HEK293 (cell line): Measurements from ENCODE around the gene MDFIC2.

Experiments
- CTCF ChIA-PET: fragments of 350-600 bp; formaldehyde crosslinking; extraction: SDS; loops from one replicate; lab custom pipeline; 2021; ENCODE audit warnings: antibody characterized with exemption; lab: Yijun Ruan, JAX
- POLR2A ChIA-PET: fragments of 300-600 bp; formaldehyde crosslinking; extraction: SDS; loops from one replicate; lab custom pipeline; 2020; ENCODE audit warnings: antibody characterized with exemption, inconsistent platforms; lab: Yijun Ruan, JAX
- H3K27ac ChIP-seq: fragments of 200-500 bp; sonication (Bioruptor generic); 2 replicates; pipeline ENCODE4 v1.5.1; 2014; ENCODE audit warnings: low read depth, low read length, control low read depth, inconsistent platforms; ENCODE audit errors: extremely low read depth
- H3K36me3 ChIP-seq, 2 experiments: fragments of 200-500 bp in 1 of 2; sonication (Bioruptor generic) in 1 of 2; 1 replicate in 1 of 2; 2 replicates in 1 of 2; pipeline ENCODE4 v1.5.1; 2014 to 2017; ENCODE audit warnings: inconsistent platforms in 2 of 2, low read length in 2 of 2; ENCODE audit not compliant: control insufficient read depth in 2 of 2, insufficient read depth in 1 of 2
- H3K4me1 ChIP-seq: fragments of 200-500 bp; sonication (Bioruptor generic); 2 replicates; pipeline ENCODE4 v1.5.1; 2014; ENCODE audit warnings: mild to moderate bottlenecking, low read length, inconsistent platforms; ENCODE audit not compliant: control insufficient read depth, insufficient read depth
- H3K4me3 ChIP-seq: 2 replicates; pipeline ENCODE4 v1.5.1; 2011; ENCODE audit warnings: low read depth, mild to moderate bottlenecking, control low read depth, low read length, moderate library complexity
- H3K9me3 ChIP-seq: fragments of 200-500 bp; sonication (Bioruptor generic); 2 replicates; pipeline ENCODE4 v1.5.1; 2014; ENCODE audit warnings: low read depth, low read length, inconsistent platforms; ENCODE audit not compliant: control insufficient read depth, insufficient read depth
- GLI4 ChIP-seq: fragments of 450-650 bp; formaldehyde crosslinking; IDR thresholded peaks from 2 replicates; pipeline ENCODE4 v1.5.1; 2016; ENCODE audit warnings: missing biosample characterization, missing genetic modification characterization
- HOXC10 ChIP-seq: sonication (generic); formaldehyde crosslinking; IDR thresholded peaks from 2 replicates; pipeline ENCODE4 v1.8.1; 2023; ENCODE audit warnings: mild to moderate bottlenecking, missing genetic modification reagents
- KLF17 ChIP-seq: fragments of 450-650 bp; formaldehyde crosslinking; IDR thresholded peaks from 2 replicates; pipeline ENCODE4 v1.5.1; 2016; ENCODE audit warnings: missing biosample characterization, missing genetic modification characterization
- KLF9 ChIP-seq: fragments of 450-650 bp; formaldehyde crosslinking; IDR thresholded peaks from 2 replicates; pipeline ENCODE4 v1.5.1; 2016; ENCODE audit warnings: missing biosample characterization, missing genetic modification characterization, low read depth
- SALL2 ChIP-seq: fragments of 450-650 bp; formaldehyde crosslinking; IDR thresholded peaks from 2 replicates; pipeline ENCODE4 v1.5.0; 2017; ENCODE audit warnings: missing biosample characterization, mild to moderate bottlenecking, missing genetic modification characterization, borderline replicate concordance
- SCRT1 ChIP-seq: fragments of 450-650 bp; formaldehyde crosslinking; IDR thresholded peaks from 2 replicates; pipeline ENCODE4 v1.5.1; 2016; ENCODE audit warnings: missing biosample characterization, missing genetic modification characterization, borderline replicate concordance
- SETDB1 ChIP-seq: IDR thresholded peaks from one replicate; pipeline ENCODE4 v1.6.1; 2017; ENCODE audit warnings: mild to moderate bottlenecking, low read length, moderate library complexity, mixed read lengths; ENCODE audit not compliant: insufficient read length
- TCF7L2 ChIP-seq: IDR thresholded peaks from 2 replicates; pipeline ENCODE4 v1.6.1; 2011; ENCODE audit warnings: low read depth, mild to moderate bottlenecking, inconsistent platforms, low read length, moderate library complexity, borderline replicate concordance
- TRIM28 ChIP-seq: IDR thresholded peaks from 2 replicates; pipeline ENCODE4 v1.6.1; 2011; ENCODE audit warnings: low read length, control low read depth, borderline replicate concordance
- ZBTB17 ChIP-seq: fragments of 450-650 bp; formaldehyde crosslinking; IDR thresholded peaks from 2 replicates; pipeline ENCODE4 v1.5.1; 2016; ENCODE audit warnings: missing biosample characterization, missing genetic modification characterization
- ZEB2 ChIP-seq: fragments of 450-650 bp; formaldehyde crosslinking; IDR thresholded peaks from 2 replicates; pipeline ENCODE4 v1.5.1; 2016; ENCODE audit warnings: missing biosample characterization, missing genetic modification characterization
- ZIC2 ChIP-seq: fragments of 450-650 bp; formaldehyde crosslinking; IDR thresholded peaks from 2 replicates; pipeline ENCODE4 v1.5.1; 2016; ENCODE audit warnings: missing biosample characterization, missing genetic modification characterization
- ZNF114 ChIP-seq: fragments of 450-650 bp; formaldehyde crosslinking; IDR thresholded peaks from 2 replicates; pipeline ENCODE4 v1.5.0; 2017; ENCODE audit warnings: missing biosample characterization, missing genetic modification characterization
- ZNF138 ChIP-seq: fragments of 450-650 bp; formaldehyde crosslinking; IDR thresholded peaks from 2 replicates; pipeline ENCODE4 v1.5.1; 2016; ENCODE audit warnings: missing biosample characterization, missing genetic modification characterization, borderline replicate concordance
- ZNF169 ChIP-seq: fragments of 450-650 bp; formaldehyde crosslinking; IDR thresholded peaks from 2 replicates; pipeline ENCODE4 v1.5.1; 2016; ENCODE audit warnings: missing biosample characterization, missing genetic modification characterization
- ZNF19 ChIP-seq: fragments of 450-650 bp; formaldehyde crosslinking; IDR thresholded peaks from 2 replicates; pipeline ENCODE4; 2016; ENCODE audit warnings: missing biosample characterization, missing genetic modification characterization, low read depth
- ZNF311 ChIP-seq: fragments of 450-650 bp; formaldehyde crosslinking; IDR thresholded peaks from 2 replicates; pipeline ENCODE4 v1.5.1; 2017; ENCODE audit warnings: missing biosample characterization, missing genetic modification characterization, borderline replicate concordance
- ZNF341 ChIP-seq: fragments of 450-650 bp; formaldehyde crosslinking; IDR thresholded peaks from 2 replicates; pipeline ENCODE4; 2016; ENCODE audit warnings: low read depth, missing biosample characterization, missing genetic modification characterization
- ZNF354C ChIP-seq: fragments of 450-650 bp; formaldehyde crosslinking; IDR thresholded peaks from 2 replicates; pipeline ENCODE4 v1.5.1; 2016; ENCODE audit warnings: missing biosample characterization, missing genetic modification characterization, low read depth, borderline replicate concordance
- ZNF37A ChIP-seq: fragments of 450-650 bp; IDR thresholded peaks from 2 replicates; pipeline ENCODE4 v1.5.1; 2018; ENCODE audit warnings: missing biosample characterization, missing genetic modification characterization
- ZNF433 ChIP-seq: fragments of 450-650 bp; formaldehyde crosslinking; IDR thresholded peaks from 2 replicates; pipeline ENCODE4 v1.5.1; 2016; ENCODE audit warnings: missing biosample characterization, missing genetic modification characterization, low read depth
- ZNF48 ChIP-seq: fragments of 450-650 bp; formaldehyde crosslinking; IDR thresholded peaks from 2 replicates; pipeline ENCODE4 v1.5.1; 2016; ENCODE audit warnings: missing biosample characterization, missing genetic modification characterization
- ZNF521 ChIP-seq: fragments of 450-650 bp; formaldehyde crosslinking; IDR thresholded peaks from 2 replicates; pipeline ENCODE4 v1.5.1; 2017; ENCODE audit warnings: missing biosample characterization, mild to moderate bottlenecking, missing genetic modification characterization
- ZNF529 ChIP-seq: fragments of 450-650 bp; formaldehyde crosslinking; IDR thresholded peaks from 2 replicates; pipeline ENCODE4 v1.5.1; 2017; ENCODE audit warnings: missing genetic modification characterization, missing biosample characterization; ENCODE audit not compliant: insufficient replicate concordance
- ZNF560 ChIP-seq: fragments of 450-650 bp; formaldehyde crosslinking; IDR thresholded peaks from 2 replicates; pipeline ENCODE4 v1.5.1; 2017; ENCODE audit warnings: missing biosample characterization, missing genetic modification characterization, borderline replicate concordance
- ZNF561 ChIP-seq: fragments of 450-650 bp; IDR thresholded peaks from 2 replicates; pipeline ENCODE4 v1.5.1; 2018; ENCODE audit warnings: missing biosample characterization, missing genetic modification characterization, borderline replicate concordance
- ZNF571 ChIP-seq: fragments of 450-650 bp; formaldehyde crosslinking; IDR thresholded peaks from 2 replicates; pipeline ENCODE4 v1.5.0; 2017; ENCODE audit warnings: missing biosample characterization, missing genetic modification characterization
- ZNF580 ChIP-seq: fragments of 450-650 bp; formaldehyde crosslinking; IDR thresholded peaks from 2 replicates; pipeline ENCODE4 v1.5.1; 2016; ENCODE audit warnings: missing biosample characterization, missing genetic modification characterization
- ZNF600 ChIP-seq: fragments of 450-650 bp; formaldehyde crosslinking; IDR thresholded peaks from 2 replicates; pipeline ENCODE4 v1.5.1; 2016; ENCODE audit warnings: missing biosample characterization, missing genetic modification characterization
- ZNF639 ChIP-seq: fragments of 450-650 bp; formaldehyde crosslinking; IDR thresholded peaks from 2 replicates; pipeline ENCODE4 v1.5.1; 2016; ENCODE audit warnings: missing biosample characterization, missing genetic modification characterization
- ZNF701 ChIP-seq: fragments of 450-650 bp; formaldehyde crosslinking; IDR thresholded peaks from 2 replicates; pipeline ENCODE4 v1.5.1; 2016; ENCODE audit warnings: missing biosample characterization, missing genetic modification characterization
- ZNF707 ChIP-seq: fragments of 450-650 bp; formaldehyde crosslinking; IDR thresholded peaks from 2 replicates; pipeline ENCODE4 v1.5.1; 2016; ENCODE audit warnings: missing biosample characterization, missing genetic modification characterization
- ZNF785 ChIP-seq: fragments of 450-650 bp; formaldehyde crosslinking; IDR thresholded peaks from 2 replicates; pipeline ENCODE4 v1.5.1; 2016; ENCODE audit warnings: missing biosample characterization, missing genetic modification characterization
- ZNF843 ChIP-seq: fragments of 450-650 bp; formaldehyde crosslinking; IDR thresholded peaks from 2 replicates; pipeline ENCODE4 v1.5.1; 2016; ENCODE audit warnings: missing biosample characterization, missing genetic modification characterization

MDFIC2 gene

GRCh38 chr3:70273492-70273891 is 38.9 kb downstream of the MDFIC2 start:
- no peak overlapping the region for H3K27ac ChIP-seq
- peak; percentile 40 for TF ChIP-seq SETDB1
- no peak for TF ChIP-seq ZNF571 (tag by site-specific recombination)
- TF ChIP-seq ZBTB17 (tag by site-specific recombination), result peak; percentile 55; the same call in 1 of the 2 replicates
- no peak for TF ChIP-seq ZNF341 (tag by site-specific recombination)
- no peak for TF ChIP-seq ZNF707 (tag by site-specific recombination)
- TF ChIP-seq ZIC2 (tag by site-specific recombination), result no peak
- TF ChIP-seq TCF7L2, result no peak
- TF ChIP-seq ZNF521 (tag by site-specific recombination), result no peak
- TF ChIP-seq ZNF19 (tag by site-specific recombination), result no peak
- H3K9me3 ChIP-seq, result no peaks in the 10 kb centered on the region
- H3K36me3 ChIP-seq, result no peaks in the 10 kb centered on the region
- ChIA-PET POLR2A (no interaction called here), CTCF (interaction anchor here (0.7 kb wide), 1 partner anchor 827 kb away, joined by 3 read pairs; no protein-coding TSS in a partner anchor)
- H3K4me1 ChIP-seq, result no peaks in the 10 kb centered on the region; the same call in 1 of the 2 replicates
- no peak overlapping the region for H3K4me3 ChIP-seq

DNA sequence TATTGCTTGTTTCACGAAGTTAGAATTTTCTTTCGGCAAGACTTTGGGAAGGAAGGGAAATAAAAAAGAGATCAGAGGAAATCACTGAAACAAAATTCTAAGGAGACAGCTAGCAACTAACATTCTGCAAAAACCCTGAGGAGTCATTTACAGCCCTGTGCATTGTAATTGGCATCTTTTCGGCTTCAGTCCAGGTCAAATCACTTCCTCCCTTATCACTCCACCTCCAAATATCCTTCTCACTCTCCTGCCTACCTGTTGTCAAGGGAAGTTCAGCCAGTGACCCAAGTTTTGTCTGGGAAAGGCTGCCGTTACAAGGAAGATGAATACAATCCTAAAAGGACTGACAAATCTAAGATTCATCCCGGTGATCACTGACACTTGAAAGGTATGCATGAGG is 39.6 kb downstream of the MDFIC2 start:
- no peaks in the 10 kb centered on the region; the same call in 1 of the 2 replicates for H3K4me1 ChIP-seq
- H3K9me3 ChIP-seq, result no peaks in the 10 kb centered on the region
- TF ChIP-seq ZNF354C, result no peak
- no peak for TF ChIP-seq ZNF48 (tag by site-specific recombination)
- no peak for TF ChIP-seq TRIM28
- TF ChIP-seq ZNF600 (tag by site-specific recombination), result no peak
- no peak for TF ChIP-seq ZNF138
- no peak for TF ChIP-seq KLF9
- TF ChIP-seq ZNF529 (tag by site-specific recombination), result no peak
- no peak for TF ChIP-seq SALL2 (tag by site-specific recombination)
- TF ChIP-seq ZNF560 (tag by site-specific recombination), result no peak
- TF ChIP-seq KLF17 (tag by site-specific recombination), result no peak
- no peak for TF ChIP-seq ZNF114
- no peak for TF ChIP-seq ZNF561 (tag by site-specific recombination)
- TF ChIP-seq HOXC10 (CRISPR knock-in tag), result no peak
- POLR2A ChIA-PET, result no interaction called here
- no peak overlapping the region for H3K4me3 ChIP-seq
- CTCF ChIA-PET, result no interaction called here
- no peak overlapping the region for H3K27ac ChIP-seq
- no peaks in the 10 kb centered on the region for H3K36me3 ChIP-seq

DNA sequence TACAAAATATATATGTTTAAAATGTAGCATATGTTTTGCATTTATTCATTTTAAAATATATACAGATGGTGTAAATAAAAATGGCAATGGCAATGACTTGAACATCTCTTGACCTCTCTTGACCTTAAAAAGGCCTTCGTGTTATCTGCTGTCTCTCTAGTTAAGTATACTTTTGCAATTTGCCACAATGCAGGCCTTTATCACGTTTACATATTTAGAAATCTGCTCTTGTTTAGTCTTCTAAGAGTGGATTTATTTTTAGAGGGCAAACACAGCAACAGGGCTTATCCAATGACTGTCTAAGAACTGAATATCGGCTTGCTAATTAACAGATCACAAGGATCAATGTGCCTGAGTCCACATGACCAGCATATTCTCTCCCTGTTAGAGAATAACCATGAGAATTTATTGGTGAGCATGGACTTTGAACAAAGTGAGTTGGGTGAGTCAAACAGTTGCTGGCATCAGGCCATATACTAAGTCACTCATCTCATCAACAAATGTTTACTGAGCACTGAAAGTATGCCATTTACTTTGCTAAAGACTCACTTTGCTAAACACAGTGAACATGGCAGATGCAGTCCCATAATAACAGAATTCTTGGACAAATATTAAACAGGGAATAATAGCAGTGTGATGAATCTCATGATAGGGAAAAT is 48.2 kb downstream of the MDFIC2 start:
- TF ChIP-seq SCRT1 (tag by site-specific recombination) (no peak), ZNF580 (tag by site-specific recombination) (no peak), ZEB2 (tag by site-specific recombination) (no peak), GLI4 (no peak), ZNF701 (tag by site-specific recombination) (no peak), ZNF37A (tag by site-specific recombination) (no peak), ZNF433 (no peak), ZNF785 (tag by site-specific recombination) (no peak), ZNF639 (no peak), ZNF169 (tag by site-specific recombination) (no peak), ZNF843 (tag by site-specific recombination) (no peak), ZNF311 (tag by site-specific recombination) (no peak)
- ChIA-PET POLR2A (no interaction called here), CTCF (no interaction called here)

More for the DNA sequence above, 48.2 kb downstream of the MDFIC2 start:
- Histone ChIP-seq H3K36me3 (no peaks in the 10 kb centered on the region), H3K4me1 (no peaks in the 10 kb centered on the region), H3K27ac (no peak overlapping the region), H3K4me3 (no peak overlapping the region), H3K9me3 (no peaks in the 10 kb centered on the region)
